Uterus (tissue), 2 donors: ENCODE data around the gene CAPN7.

Source experiments
- POLR2A ChIP-seq, 2 donors: fragments of 450-650 bp; IDR thresholded peaks; one replicate each; pipeline ENCODE4 v1.6.1; 2016; ENCODE audit warnings: antibody characterized with exemption in 2 of 2, mild to moderate bottlenecking in 1 of 2, moderate library complexity in 1 of 2
- TF ChIP-seq, protein P1 (sequence below), 4 experiments: fragments of 200-600 bp in 2 of 4; fragments of 450-650 bp in 2 of 4; sonication (generic) in 2 of 4; IDR thresholded peaks; one replicate each; pipeline ENCODE4 v1.5.1; 2016 to 2019; ENCODE audit warnings: antibody characterized with exemption in 4 of 4, mild to moderate bottlenecking in 2 of 4, moderate library complexity in 1 of 4

DNA sequence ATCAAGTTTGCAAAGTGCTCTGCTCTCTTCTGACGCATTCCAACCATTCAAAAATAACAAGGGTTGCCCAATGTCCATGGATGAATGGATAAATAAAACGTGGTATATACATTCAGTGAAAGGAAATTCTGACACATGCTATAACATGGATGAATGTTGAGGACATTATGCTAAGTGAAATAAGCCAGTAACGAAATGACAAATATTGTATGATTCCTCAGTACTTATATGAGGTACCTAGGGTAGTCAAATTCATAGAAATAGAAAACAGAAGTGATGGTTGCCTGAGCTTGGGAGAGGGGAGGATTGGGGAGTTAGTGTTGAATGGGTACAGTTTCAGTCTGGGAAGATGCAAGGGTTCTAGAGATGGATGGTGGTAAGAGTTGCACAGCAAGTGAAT lies 92.5 kb downstream of the CAPN7 start:
- TF ChIP-seq POLR2A (IDR thresholded peaks at IDR 0.05), result no peak
- TF ChIP-seq, protein P1, sequence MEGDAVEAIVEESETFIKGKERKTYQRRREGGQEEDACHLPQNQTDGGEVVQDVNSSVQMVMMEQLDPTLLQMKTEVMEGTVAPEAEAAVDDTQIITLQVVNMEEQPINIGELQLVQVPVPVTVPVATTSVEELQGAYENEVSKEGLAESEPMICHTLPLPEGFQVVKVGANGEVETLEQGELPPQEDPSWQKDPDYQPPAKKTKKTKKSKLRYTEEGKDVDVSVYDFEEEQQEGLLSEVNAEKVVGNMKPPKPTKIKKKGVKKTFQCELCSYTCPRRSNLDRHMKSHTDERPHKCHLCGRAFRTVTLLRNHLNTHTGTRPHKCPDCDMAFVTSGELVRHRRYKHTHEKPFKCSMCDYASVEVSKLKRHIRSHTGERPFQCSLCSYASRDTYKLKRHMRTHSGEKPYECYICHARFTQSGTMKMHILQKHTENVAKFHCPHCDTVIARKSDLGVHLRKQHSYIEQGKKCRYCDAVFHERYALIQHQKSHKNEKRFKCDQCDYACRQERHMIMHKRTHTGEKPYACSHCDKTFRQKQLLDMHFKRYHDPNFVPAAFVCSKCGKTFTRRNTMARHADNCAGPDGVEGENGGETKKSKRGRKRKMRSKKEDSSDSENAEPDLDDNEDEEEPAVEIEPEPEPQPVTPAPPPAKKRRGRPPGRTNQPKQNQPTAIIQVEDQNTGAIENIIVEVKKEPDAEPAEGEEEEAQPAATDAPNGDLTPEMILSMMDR (IDR thresholded peaks at IDR 0.05), result no peak
